NCI-H526 (cell line): ENCODE results near the gene DHDH.

Source experiments
- DNase-seq, 2 experiments: peaks; one replicate each; lab custom pipeline; 2025; lab: John Stamatoyannopoulos, UW

DHDH gene

GRCh38 chr19:48992581-48993174 is 59.2 kb downstream of the DHDH start:
- DNase-seq = peak in 1 of 2 experiments; percentile 68

GRCh38 chr19:48993175-48994034 is 59.9 kb downstream of the DHDH start, which contains the start of the genes GYS1 and RUVBL2:
GYS1 (minus strand) TSS chr19:48993309; CDS start chr19:48993112, 197 bp downstream.
RUVBL2 (plus strand) TSS chr19:48993887; CDS start chr19:48993912, 25 bp downstream.
- DNase-seq = peak; percentile 97 to 99

DNA sequence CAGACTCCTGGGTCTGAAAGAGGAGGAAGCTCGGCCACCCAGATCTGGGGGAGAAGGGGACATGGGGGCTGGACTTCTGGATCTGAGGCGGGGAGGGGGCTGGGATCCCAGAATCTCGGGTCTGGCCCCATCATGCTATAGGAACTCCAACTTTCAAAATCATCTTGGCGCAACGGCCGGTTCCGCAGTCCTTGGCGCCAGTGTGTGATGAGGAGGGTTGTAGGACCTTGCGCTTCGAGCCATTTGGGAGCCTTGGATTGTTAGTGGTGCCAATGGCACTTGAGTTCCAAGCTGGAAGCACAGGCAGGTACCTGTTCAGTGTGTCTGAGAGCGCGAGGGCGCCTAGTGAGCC is 60.5 kb downstream of the DHDH start:
- DNase-seq = no peak
